Measurements from ENCODE around the gene CRADD. TPM values are rescaled to one million over a fixed set of nuclear protein-coding genes. Genes with fewer than 3 reads are reported as not detected.

The CRADD gene
- total and polyA plus RNA-seq, 2 experiments from 2014 or later, result 18.6 to 21.5 TPM

GRCh38 chr12:93664573-93665138, 12.5 kb upstream of the CRADD start:
- WGBS, 2 experiments (ENCODE audit: low coverage in 1 of 2, low lambda C conversion rate in 2 of 2, missing lambda C conversion rate in 2 of 2), result 0 to 10% methylated on average over 2 of the region's 2 CpGs
- no peaks in the 10 kb centered on the region for H3K4me1 ChIP-seq (ENCODE audit: insufficient read depth)
- no peak overlapping the region for H3K9ac ChIP-seq
- no peaks in the 10 kb centered on the region for H3K9me3 ChIP-seq (ENCODE audit: low read depth)
- no peaks in the 10 kb centered on the region for H3K79me2 ChIP-seq (ENCODE audit: insufficient read depth)
- H3K4me2 ChIP-seq (ENCODE audit: unreplicated experiment), result no peak overlapping the region
- H2AFZ ChIP-seq, result no peak overlapping the region
- no peaks in the 10 kb centered on the region for H3K9me2 ChIP-seq (ENCODE audit: insufficient read depth)
- no peaks in the 10 kb centered on the region for H3K36me3 ChIP-seq (ENCODE audit: low read depth)
- no peak for TF ChIP-seq EZH2phosphoT487 (IDR thresholded peaks at IDR 0.05; ENCODE audit: insufficient read depth, low read depth)
- TF ChIP-seq EZH2 (IDR thresholded peaks at IDR 0.05; ENCODE audit: insufficient read depth, poor library complexity, severe bottlenecking), result no peak
- DNase-seq, result peak; percentile 49
- in situ Hi-C loops (cut with MboI), result no loop called here
- H4K20me1 ChIP-seq (ENCODE audit: insufficient read depth), result no peaks in the 10 kb centered on the region
- peaks cover 3% of the 10 kb centered on the region; the same call in 1 of the 2 replicates for H3F3A ChIP-seq (ENCODE audit: insufficient read depth)
- H3K4me3 ChIP-seq, result no peak overlapping the region
- H3K27me3 ChIP-seq (replicated peaks; ENCODE audit: insufficient read depth), result no peaks in the 10 kb centered on the region
- no peak overlapping the region for H3K27ac ChIP-seq

- in situ Hi-C loops (cut with MboI), result no loop called here
- Histone ChIP-seq H3K4me1 (ENCODE audit: insufficient read depth) (no peaks in the 10 kb centered on the region), H3K79me2 (ENCODE audit: insufficient read depth) (no peaks in the 10 kb centered on the region), H3K36me3 (ENCODE audit: low read depth) (no peaks in the 10 kb centered on the region), H3K4me2 (ENCODE audit: unreplicated experiment) (no peak overlapping the region), H2AFZ (no peak overlapping the region), H3F3A (ENCODE audit: insufficient read depth) (peaks cover 3% of the 10 kb centered on the region; the same call in 1 of the 2 replicates), H3K27ac (no peak overlapping the region), H3K4me3 (no peak overlapping the region), H3K9me2 (ENCODE audit: insufficient read depth) (no peaks in the 10 kb centered on the region), H4K20me1 (ENCODE audit: insufficient read depth) (no peaks in the 10 kb centered on the region), H3K9me3 (ENCODE audit: low read depth) (no peaks in the 10 kb centered on the region), H3K9ac (no peak overlapping the region), H3K27me3 (replicated peaks; ENCODE audit: insufficient read depth) (no peaks in the 10 kb centered on the region)
- DNase-seq, result peak; percentile 66
- WGBS, 2 experiments (ENCODE audit: low coverage in 1 of 2, low lambda C conversion rate in 2 of 2, missing lambda C conversion rate in 2 of 2), result 5 to 13% methylated on average over 1 of the region's 1 CpG
- TF ChIP-seq EZH2phosphoT487 (IDR thresholded peaks at IDR 0.05; ENCODE audit: insufficient read depth, low read depth) (no peak), EZH2 (IDR thresholded peaks at IDR 0.05; ENCODE audit: insufficient read depth, poor library complexity, severe bottlenecking) (no peak)
These were observed 9.5 kb upstream of the CRADD start for GRCh38 chr12:93667672-93668071.

- no peaks in the 10 kb centered on the region for H3K9me2 ChIP-seq (ENCODE audit: insufficient read depth)
- in situ Hi-C loops (cut with MboI), result no loop called here
- no peak overlapping the region for H2AFZ ChIP-seq
- H4K20me1 ChIP-seq (ENCODE audit: insufficient read depth), result no peaks in the 10 kb centered on the region
- DNase-seq, result no peak
- H3K36me3 ChIP-seq (ENCODE audit: low read depth), result no peaks in the 10 kb centered on the region
- H3K27ac ChIP-seq, result no peak overlapping the region
- H3K4me1 ChIP-seq (ENCODE audit: insufficient read depth), result no peaks in the 10 kb centered on the region
- H3K4me2 ChIP-seq (ENCODE audit: unreplicated experiment), result no peak overlapping the region
- no peak overlapping the region for H3K4me3 ChIP-seq
- H3K9me3 ChIP-seq (ENCODE audit: low read depth), result no peaks in the 10 kb centered on the region
- 95 to 97% methylated on average over 5 of the region's 5 CpGs for WGBS, 2 experiments (ENCODE audit: low coverage in 1 of 2, low lambda C conversion rate in 2 of 2, missing lambda C conversion rate in 2 of 2)
- H3K9ac ChIP-seq, result no peak overlapping the region
- peaks cover 3% of the 10 kb centered on the region; the same call in 1 of the 2 replicates for H3F3A ChIP-seq (ENCODE audit: insufficient read depth)
- TF ChIP-seq EZH2phosphoT487 (IDR thresholded peaks at IDR 0.05; ENCODE audit: insufficient read depth, low read depth) (no peak), EZH2 (IDR thresholded peaks at IDR 0.05; ENCODE audit: insufficient read depth, poor library complexity, severe bottlenecking) (no peak)
- H3K27me3 ChIP-seq (replicated peaks; ENCODE audit: insufficient read depth), result no peaks in the 10 kb centered on the region
- no peaks in the 10 kb centered on the region for H3K79me2 ChIP-seq (ENCODE audit: insufficient read depth)
These were observed 8.2 kb upstream of the CRADD start for GRCh38 chr12:93668919-93669418.

GRCh38 chr12:93669452-93669851, 7.7 kb upstream of the CRADD start:
- Histone ChIP-seq H3K9me2 (ENCODE audit: insufficient read depth) (no peaks in the 10 kb centered on the region), H2AFZ (no peak overlapping the region), H3K4me3 (no peak overlapping the region), H3K36me3 (ENCODE audit: low read depth) (no peaks in the 10 kb centered on the region), H3K9ac (no peak overlapping the region), H4K20me1 (ENCODE audit: insufficient read depth) (no peaks in the 10 kb centered on the region), H3F3A (ENCODE audit: insufficient read depth) (peaks cover 3% of the 10 kb centered on the region; the same call in 1 of the 2 replicates), H3K79me2 (ENCODE audit: insufficient read depth) (no peaks in the 10 kb centered on the region), H3K4me1 (ENCODE audit: insufficient read depth) (no peaks in the 10 kb centered on the region), H3K27me3 (replicated peaks; ENCODE audit: insufficient read depth) (no peaks in the 10 kb centered on the region), H3K4me2 (ENCODE audit: unreplicated experiment) (no peak overlapping the region), H3K9me3 (ENCODE audit: low read depth) (no peaks in the 10 kb centered on the region), H3K27ac (no peak overlapping the region)
- 86 to 87% methylated on average over 3 of the region's 3 CpGs for WGBS, 2 experiments (ENCODE audit: low coverage in 1 of 2, low lambda C conversion rate in 2 of 2, missing lambda C conversion rate in 2 of 2)
- TF ChIP-seq EZH2 (IDR thresholded peaks at IDR 0.05; ENCODE audit: insufficient read depth, poor library complexity, severe bottlenecking) (no peak), EZH2phosphoT487 (IDR thresholded peaks at IDR 0.05; ENCODE audit: insufficient read depth, low read depth) (no peak)
- in situ Hi-C loops (cut with MboI), result no loop called here
- no peak for DNase-seq

All from GM23248 (cell line).